Measurements from ENCODE around the gene NKAPD1. TPM values are rescaled to one million over a fixed set of nuclear protein-coding genes. Genes with fewer than 3 reads are reported as not detected.
"Not testable (repeated sequence)": the region's sequence is repeated elsewhere in the genome, so short reads cannot be mapped to it uniquely, and the experiment has no call there.

Gene NKAPD1
- total RNA-seq, 1 donor from 2014 or later: 17.0 TPM

GRCh38 chr11:112033902-112034301, 40.2 kb upstream of the NKAPD1 start:
- Histone ChIP-seq H3K27me3 (ENCODE audit: control insufficient read depth, insufficient read depth, low read length) (no peaks in the 10 kb centered on the region), H3K4me3 (ENCODE audit: low read depth, low read length) (no peak overlapping the region), H3K36me3 (ENCODE audit: control insufficient read depth, insufficient read depth, low read length) (no peaks in the 10 kb centered on the region)
- TF ChIP-seq CTCF (IDR thresholded peaks at IDR 0.05; ENCODE audit: insufficient read depth, low read length, poor library complexity, severe bottlenecking): no peak
- DNase-seq (ENCODE audit: low read depth): no peak

DNA sequence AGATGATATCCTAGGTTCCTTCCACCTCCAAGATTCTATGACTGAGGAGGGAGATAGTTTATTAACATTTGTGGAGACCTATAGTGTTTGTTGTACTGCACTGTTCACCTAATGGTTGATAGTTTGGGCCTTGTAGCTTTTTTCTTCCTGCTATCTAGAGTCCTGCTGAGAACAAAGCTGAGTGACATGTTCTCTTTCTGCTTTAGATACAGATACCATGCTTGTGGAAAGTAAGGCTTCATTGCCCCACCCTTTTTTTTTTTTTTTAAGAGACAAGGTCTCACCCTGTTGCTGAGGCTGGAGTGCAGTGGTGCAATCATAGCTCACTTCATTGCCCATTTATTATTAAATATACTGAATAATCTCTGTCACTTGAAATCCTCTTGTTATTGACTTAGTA, 36.6 kb upstream of the NKAPD1 start:
- Histone ChIP-seq H3K4me3 (ENCODE audit: low read depth, low read length) (no peak overlapping the region), H3K27me3 (ENCODE audit: control insufficient read depth, insufficient read depth, low read length) (no peaks in the 10 kb centered on the region), H3K36me3 (ENCODE audit: control insufficient read depth, insufficient read depth, low read length) (no peaks in the 10 kb centered on the region)
- DNase-seq (ENCODE audit: low read depth): no peak
- TF ChIP-seq CTCF (IDR thresholded peaks at IDR 0.05; ENCODE audit: insufficient read depth, low read length, poor library complexity, severe bottlenecking): no peak

- Histone ChIP-seq H3K27me3 (ENCODE audit: control insufficient read depth, insufficient read depth, low read length) (no peaks in the 10 kb centered on the region), H3K36me3 (ENCODE audit: control insufficient read depth, insufficient read depth, low read length) (no peaks in the 10 kb centered on the region), H3K4me3 (ENCODE audit: low read depth, low read length) (no peak overlapping the region)
- TF ChIP-seq CTCF (IDR thresholded peaks at IDR 0.05; ENCODE audit: insufficient read depth, low read length, poor library complexity, severe bottlenecking): no peak
- no peak for DNase-seq (ENCODE audit: low read depth)
These were observed 31.7 kb upstream of the NKAPD1 start for GRCh38 chr11:112042161-112042960.

GRCh38 chr11:112042961-112043304, 31.2 kb upstream of the NKAPD1 start:
- Histone ChIP-seq H3K27me3 (ENCODE audit: control insufficient read depth, insufficient read depth, low read length) (no peaks in the 10 kb centered on the region), H3K4me3 (ENCODE audit: low read depth, low read length) (no peak overlapping the region), H3K36me3 (ENCODE audit: control insufficient read depth, insufficient read depth, low read length) (no peaks in the 10 kb centered on the region)
- no peak for DNase-seq (ENCODE audit: low read depth)
- no peak for TF ChIP-seq CTCF (IDR thresholded peaks at IDR 0.05; ENCODE audit: insufficient read depth, low read length, poor library complexity, severe bottlenecking)

DNA sequence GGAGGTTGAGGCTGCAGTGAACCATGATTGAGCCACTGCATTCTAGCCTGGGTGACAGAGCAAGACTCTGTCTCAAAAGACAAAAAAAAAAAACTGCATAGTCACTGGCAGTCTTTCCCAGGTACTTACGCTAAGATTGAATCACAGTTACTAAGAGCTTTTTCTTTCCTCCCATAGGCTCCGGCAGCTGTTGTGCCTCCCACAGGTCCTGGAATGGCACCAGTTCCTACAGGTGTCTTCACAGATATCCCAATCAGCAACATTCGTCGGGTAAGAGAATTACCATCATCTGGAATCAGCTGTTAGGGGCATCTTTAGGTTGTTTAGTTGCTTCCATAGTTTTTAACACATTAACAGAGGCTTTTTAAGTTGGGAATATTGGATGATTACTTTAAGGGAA, 29.1 kb upstream of the NKAPD1 start:
- DNase-seq (ENCODE audit: low read depth): no peak
- no peaks in the 10 kb centered on the region for H3K36me3 ChIP-seq (ENCODE audit: control insufficient read depth, insufficient read depth, low read length)
- H3K27me3 ChIP-seq (ENCODE audit: control insufficient read depth, insufficient read depth, low read length): no peaks in the 10 kb centered on the region
- H3K4me3 ChIP-seq (ENCODE audit: low read depth, low read length): no peak overlapping the region
- TF ChIP-seq CTCF (IDR thresholded peaks at IDR 0.05; ENCODE audit: insufficient read depth, low read length, poor library complexity, severe bottlenecking): no peak

- H3K27me3 ChIP-seq (ENCODE audit: control insufficient read depth, insufficient read depth, low read length); H3K4me3 ChIP-seq (ENCODE audit: low read depth, low read length); DNase-seq (ENCODE audit: low read depth); H3K36me3 ChIP-seq (ENCODE audit: control insufficient read depth, insufficient read depth, low read length): not testable (repeated sequence)
These were observed 27.5 kb upstream of the NKAPD1 start for GRCh38 chr11:112046647-112047046.

GRCh38 chr11:112048256-112048655, 25.8 kb upstream of the NKAPD1 start:
- not testable (repeated sequence) for H3K36me3 ChIP-seq (ENCODE audit: control insufficient read depth, insufficient read depth, low read length); H3K27me3 ChIP-seq (ENCODE audit: control insufficient read depth, insufficient read depth, low read length)

More at GRCh38 chr11:112048256-112048655, 25.8 kb upstream of the NKAPD1 start:
- not testable (repeated sequence) for H3K4me3 ChIP-seq (ENCODE audit: low read depth, low read length); DNase-seq (ENCODE audit: low read depth)
